NB4 (cell line): Measurements from ENCODE around the gene VAV3.

Source experiments
- DNase-seq: peaks from one replicate; pipeline ENCODE4 v3.0.0; 2010; ENCODE audit warnings: low read depth
- H3K4me3 ChIP-seq: one replicate; pipeline ENCODE4 v1.5.1; 2011; ENCODE audit warnings: mild to moderate bottlenecking, low read depth, low read length, moderate library complexity
- MYC ChIP-seq: IDR thresholded peaks from 2 replicates; pipeline ENCODE4 v1.6.1; 2011; ENCODE audit warnings: low read depth, low read length
- POLR2A ChIP-seq: IDR thresholded peaks from 2 replicates; pipeline ENCODE4 v1.6.1; 2011; ENCODE audit warnings: mild to moderate bottlenecking; ENCODE audit not compliant: insufficient read length; ENCODE audit errors: extremely low read depth
- TF ChIP-seq, protein P1 (sequence below): IDR thresholded peaks from 2 replicates; pipeline ENCODE4 v1.6.1; 2011; ENCODE audit warnings: low read depth, low read length
- TF ChIP-seq, protein P2 (sequence below): IDR thresholded peaks from one replicate; pipeline ENCODE4 v1.5.1; 2012; ENCODE audit warnings: low read depth, low read length

The VAV3 gene

DNA sequence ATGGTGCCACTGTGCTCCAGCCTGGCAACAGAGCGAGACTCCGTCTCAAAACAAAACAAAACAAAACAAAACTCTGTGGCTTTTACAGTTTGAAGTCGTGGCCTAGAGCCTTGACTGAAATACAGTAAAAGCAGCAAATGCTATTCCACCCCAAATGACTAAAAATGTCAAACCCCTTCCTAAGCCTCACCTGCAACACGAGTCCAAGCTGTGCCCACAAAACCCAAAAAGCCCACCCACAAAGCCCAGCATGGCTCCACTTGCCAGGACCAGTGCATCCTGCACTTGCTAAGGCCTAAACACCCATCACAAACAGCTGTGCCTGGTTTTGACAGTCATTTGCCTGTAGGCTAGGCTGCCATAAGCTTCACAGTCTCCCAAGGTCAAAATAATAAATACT lies 21.3 kb downstream of the VAV3 start:
- H3K4me3 ChIP-seq = no peak overlapping the region
- no peak for DNase-seq
- no peak for TF ChIP-seq MYC
- no peak for TF ChIP-seq POLR2A
- TF ChIP-seq, protein P1, sequence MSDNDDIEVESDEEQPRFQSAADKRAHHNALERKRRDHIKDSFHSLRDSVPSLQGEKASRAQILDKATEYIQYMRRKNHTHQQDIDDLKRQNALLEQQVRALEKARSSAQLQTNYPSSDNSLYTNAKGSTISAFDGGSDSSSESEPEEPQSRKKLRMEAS = no peak
- TF ChIP-seq, protein P2, sequence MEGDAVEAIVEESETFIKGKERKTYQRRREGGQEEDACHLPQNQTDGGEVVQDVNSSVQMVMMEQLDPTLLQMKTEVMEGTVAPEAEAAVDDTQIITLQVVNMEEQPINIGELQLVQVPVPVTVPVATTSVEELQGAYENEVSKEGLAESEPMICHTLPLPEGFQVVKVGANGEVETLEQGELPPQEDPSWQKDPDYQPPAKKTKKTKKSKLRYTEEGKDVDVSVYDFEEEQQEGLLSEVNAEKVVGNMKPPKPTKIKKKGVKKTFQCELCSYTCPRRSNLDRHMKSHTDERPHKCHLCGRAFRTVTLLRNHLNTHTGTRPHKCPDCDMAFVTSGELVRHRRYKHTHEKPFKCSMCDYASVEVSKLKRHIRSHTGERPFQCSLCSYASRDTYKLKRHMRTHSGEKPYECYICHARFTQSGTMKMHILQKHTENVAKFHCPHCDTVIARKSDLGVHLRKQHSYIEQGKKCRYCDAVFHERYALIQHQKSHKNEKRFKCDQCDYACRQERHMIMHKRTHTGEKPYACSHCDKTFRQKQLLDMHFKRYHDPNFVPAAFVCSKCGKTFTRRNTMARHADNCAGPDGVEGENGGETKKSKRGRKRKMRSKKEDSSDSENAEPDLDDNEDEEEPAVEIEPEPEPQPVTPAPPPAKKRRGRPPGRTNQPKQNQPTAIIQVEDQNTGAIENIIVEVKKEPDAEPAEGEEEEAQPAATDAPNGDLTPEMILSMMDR = no peak

DNA sequence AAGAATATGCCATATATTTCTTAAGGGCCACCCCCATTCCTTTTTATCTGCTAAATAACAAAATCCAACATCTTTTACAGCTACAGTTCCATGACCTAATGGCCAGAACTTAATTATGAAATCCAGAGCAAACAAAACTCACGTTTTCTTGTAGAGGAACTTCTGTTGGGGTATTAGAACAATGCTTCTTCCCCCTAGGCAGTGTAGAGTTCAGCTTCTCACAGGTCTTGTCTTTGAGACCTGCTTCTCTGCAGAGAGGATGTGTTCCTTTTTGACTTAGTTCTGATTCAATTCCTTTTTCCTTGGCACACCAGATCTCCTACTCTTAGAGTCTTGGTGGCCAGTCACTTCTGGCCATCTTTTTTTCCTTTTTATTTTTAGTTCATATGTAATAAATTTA lies 22.2 kb downstream of the VAV3 start:
- peak; percentile 54 for DNase-seq
- TF ChIP-seq POLR2A (no peak), MYC (no peak)
- TF ChIP-seq, protein P2 = no peak
- TF ChIP-seq, protein P1 = no peak
- no peak overlapping the region for H3K4me3 ChIP-seq

DNA sequence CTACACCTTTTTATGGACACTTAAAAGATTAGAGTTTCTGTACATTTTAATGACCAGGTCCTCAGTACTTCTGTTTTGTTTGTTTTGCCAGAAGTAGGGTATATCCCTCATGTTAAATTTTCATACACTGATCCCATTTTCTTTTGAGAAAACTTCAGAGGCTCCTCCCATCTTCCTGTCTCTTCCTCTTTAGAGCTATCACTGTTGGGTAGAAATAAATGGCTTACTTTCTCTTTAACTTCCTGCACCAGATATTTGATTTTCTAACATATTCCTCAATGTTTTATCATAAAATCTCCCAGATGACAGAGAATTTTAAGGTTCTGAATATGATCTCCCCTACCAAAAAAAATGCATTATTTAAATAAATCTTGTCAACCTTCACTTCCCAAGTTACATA lies 23.4 kb downstream of the VAV3 start:
- peak overlapping the region; percentile 32 for H3K4me3 ChIP-seq
- TF ChIP-seq, protein P2 = no peak
- TF ChIP-seq MYC = no peak
- TF ChIP-seq, protein P1 = no peak
- TF ChIP-seq POLR2A = no peak

DNA sequence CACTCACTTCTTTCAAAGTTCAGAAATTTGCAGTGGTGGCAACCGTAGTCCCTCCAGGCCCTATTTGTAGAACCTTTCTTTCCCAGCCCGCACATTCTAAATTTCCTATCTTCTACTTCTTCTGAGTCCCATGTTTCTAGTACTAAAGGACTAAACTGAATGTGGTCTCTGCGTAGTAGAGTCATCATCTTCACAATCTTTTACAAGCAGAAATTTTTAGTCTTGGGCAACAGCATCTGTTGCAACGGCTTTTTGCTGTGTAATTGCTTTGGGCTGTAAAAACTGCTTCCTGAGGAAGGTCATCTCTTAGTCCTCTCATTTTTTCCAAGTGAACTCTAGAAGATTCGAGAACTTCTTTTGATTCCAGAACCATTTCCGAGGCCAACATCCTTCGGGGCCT lies 23.9 kb downstream of the VAV3 start:
- peak overlapping the region; percentile 33 for H3K4me3 ChIP-seq
- peak; percentile 94 for DNase-seq
- TF ChIP-seq, protein P1 = peak; percentile 52; the same call in 1 of the 2 replicates
- TF ChIP-seq, protein P2 = no peak
- peak; percentile 67; the same call in 1 of the 2 replicates for TF ChIP-seq MYC
- TF ChIP-seq POLR2A = no peak

More for the DNA sequence above, 23.4 kb downstream of the VAV3 start:
- no peak for DNase-seq

DNA sequence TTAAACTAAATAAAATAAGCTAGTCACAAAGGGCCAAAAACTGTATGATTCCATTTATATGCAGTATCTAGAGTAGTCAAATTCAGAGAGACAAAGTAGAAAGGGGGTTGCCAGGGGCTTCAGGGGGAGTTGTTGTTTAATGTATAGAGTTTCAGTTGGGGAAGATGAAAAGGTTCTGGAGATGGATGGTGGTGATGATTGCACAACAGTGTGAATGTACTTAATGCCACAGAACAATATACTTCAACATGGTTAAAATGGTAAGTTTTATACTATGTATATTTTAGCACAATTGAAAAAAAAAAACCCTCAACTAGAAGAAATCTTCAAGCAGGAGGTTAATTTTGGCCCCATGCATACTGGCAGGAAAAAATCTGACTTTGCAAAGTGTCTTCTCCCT lies 24.3 kb downstream of the VAV3 start:
- no peak for TF ChIP-seq POLR2A
- TF ChIP-seq, protein P2 = no peak
- no peak for TF ChIP-seq MYC
- TF ChIP-seq, protein P1 = no peak
- peak overlapping the region; percentile 33 for H3K4me3 ChIP-seq
- DNase-seq = peak; percentile 57
